GM18498 (cell line): ENCODE data around the gene CLDN14.

ENCODE experiments used
- ATAC-seq: cut with Tn5 transposase; IDR thresholded peaks from one replicate; pipeline ENCODE4 v1.9.1; 2021; ENCODE audit warnings: mild to moderate bottlenecking, moderate library complexity; ENCODE audit not compliant: unreplicated experiment

The CLDN14 gene

GRCh38 chr21:36479415-36480402 lies at the start of gene CLDN14:
Gene CLDN14, minus strand, starts transcription at chr21:36480122. Its CDS starts 18,427 bp downstream, at chr21:36461695.
- no peak for ATAC-seq

- no peak for ATAC-seq
These were observed 48.8 kb upstream of the CLDN14 start for GRCh38 chr21:36528716-36529115.

DNA sequence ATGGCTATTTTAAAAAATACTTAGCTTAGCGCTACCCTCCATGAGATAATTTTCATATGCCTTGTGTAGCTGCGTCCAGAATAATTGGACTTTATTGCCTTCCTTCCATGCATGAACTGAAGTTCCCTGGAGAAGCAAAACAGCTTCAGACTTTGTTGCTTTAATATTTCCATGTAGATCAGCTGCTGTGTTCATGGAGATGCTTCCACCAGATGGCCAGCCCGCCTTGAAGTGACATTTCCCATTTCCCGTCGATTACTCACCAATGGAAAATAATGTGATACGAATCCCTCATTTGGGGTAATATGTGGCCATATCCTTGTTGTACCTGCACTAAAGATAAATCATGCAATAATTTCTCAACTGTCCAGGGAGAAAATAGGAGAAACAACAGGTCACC lies 47.4 kb upstream of the CLDN14 start:
- ATAC-seq, result no peak

GRCh38 chr21:36526104-36526503 lies 46.2 kb upstream of the CLDN14 start:
- ATAC-seq, result no peak

- ATAC-seq, result no peak
These were observed 44.6 kb upstream of the CLDN14 start for GRCh38 chr21:36524477-36524876.

GRCh38 chr21:36522219-36522808 lies 42.4 kb upstream of the CLDN14 start:
- ATAC-seq, result no peak

DNA sequence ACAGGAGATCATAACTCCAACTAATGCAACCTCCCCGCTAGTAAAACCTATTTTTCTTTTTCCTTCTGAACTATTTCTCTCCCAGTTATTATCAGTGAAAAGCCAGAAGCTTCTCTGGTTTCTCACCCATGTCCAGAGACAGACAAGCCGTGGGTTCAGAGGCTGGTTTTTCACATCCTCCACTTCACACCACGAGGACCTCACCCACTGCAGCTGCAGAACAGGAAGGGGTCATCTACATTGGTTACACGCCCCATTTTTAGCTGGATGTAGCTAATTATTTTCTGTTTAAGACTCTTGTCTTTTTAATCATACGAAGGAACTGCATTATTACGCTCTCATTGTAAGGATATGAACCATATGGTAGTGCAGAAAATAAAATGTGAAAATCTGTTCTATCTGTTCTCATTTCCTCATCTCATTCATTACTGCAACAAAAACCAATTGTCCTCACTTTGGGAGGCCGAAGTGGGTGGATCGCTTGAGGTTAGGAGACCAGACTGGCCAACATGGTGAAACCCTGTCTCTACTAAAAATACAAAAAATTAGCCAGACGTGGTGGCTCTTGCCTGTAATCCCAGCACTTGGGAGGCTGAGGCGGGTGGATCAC lies 39.1 kb upstream of the CLDN14 start:
- ATAC-seq, result no peak

DNA sequence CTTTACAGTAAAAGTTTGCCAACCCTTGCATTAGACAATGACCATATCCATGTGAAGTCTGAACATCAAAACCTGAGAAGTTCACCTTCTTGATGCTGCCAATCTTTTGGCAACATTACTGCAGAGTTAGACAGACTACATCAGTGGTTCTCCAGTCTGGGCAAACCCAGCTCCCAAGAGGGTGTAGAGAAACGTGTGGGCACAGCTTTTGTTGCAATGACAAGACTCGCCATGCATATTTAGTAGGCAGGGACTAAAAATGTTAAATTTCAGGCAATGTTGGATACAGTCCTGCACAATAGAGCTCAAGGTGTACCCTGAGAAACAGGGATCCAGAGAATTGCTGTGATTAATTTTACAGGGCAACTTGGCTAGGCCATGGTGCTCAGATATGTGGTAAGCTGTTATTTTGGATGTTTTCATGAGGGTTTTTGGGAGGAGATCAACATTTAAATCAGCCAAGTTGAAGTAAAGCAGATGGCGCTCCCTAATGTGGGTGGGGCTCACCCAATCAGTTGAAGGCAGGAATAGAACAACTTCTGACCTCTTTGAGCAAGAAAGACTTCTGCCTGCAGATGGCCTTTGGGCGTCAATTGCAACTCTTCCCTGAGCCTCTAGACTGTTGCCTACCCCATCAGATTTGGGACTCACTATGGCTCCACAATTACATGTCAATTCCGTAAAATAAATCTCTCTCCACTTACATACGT lies 37.6 kb upstream of the CLDN14 start:
- ATAC-seq, result no peak

- ATAC-seq, result no peak
These were observed 36.4 kb upstream of the CLDN14 start for GRCh38 chr21:36516281-36516680.

DNA sequence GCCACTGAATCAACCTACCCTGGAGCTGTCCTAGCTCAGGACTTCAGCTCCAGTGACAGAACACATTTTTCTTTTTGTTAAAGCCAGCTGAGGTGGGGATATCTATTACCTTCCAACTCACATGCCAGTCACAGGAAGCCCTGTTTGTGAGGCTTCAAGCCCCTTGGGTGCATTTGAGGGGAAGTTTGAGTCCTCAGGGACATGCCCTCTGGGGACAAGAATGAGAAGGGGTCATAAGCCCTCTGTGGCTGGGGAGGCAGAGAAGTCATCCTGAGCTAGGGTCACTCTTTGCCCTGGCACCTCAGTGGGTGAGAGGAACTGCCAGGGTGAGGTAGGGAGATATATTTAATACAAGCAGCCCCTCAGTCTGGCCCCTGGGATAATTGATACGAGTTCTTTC lies 33.5 kb upstream of the CLDN14 start:
- no peak for ATAC-seq

GRCh38 chr21:36512971-36513370 lies 33.0 kb upstream of the CLDN14 start:
- no peak for ATAC-seq

DNA sequence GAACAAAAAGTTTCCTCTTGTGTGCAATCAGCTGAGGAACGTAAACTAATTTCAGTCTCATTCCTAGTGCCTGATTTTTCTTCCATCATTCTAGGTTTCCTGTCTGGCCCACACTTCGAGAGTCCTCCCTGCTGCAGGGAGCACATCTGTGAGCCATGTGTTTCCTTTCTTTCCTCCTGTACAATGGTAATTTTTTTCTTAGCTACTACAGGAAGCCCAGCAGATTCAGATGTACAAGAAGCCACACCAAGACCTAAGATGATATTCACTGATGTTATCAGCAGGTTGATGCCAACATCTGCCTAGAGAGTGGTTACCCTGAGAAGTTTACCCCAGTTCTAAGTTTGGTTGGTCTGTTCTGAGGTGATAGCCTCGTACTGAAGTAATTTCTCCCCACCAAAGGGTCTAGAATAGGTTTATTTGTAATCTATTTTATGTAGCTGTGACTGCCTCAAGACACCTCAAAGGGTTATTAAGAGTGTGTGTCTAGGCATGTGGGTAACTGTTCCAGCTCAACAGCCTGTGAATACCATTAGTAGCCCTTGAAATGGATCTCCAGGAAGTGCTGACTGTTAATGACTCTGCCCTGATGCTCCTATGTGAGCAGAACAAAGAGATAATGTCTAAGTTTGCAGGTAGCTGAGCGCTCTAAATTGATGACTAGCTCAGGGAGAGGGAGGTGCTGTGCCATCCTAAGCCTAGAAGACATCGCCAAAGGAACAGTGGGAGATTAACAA lies 31.7 kb upstream of the CLDN14 start:
- no peak for ATAC-seq

- ATAC-seq, result no peak
These were observed 31.0 kb upstream of the CLDN14 start for GRCh38 chr21:36510911-36511310.

- ATAC-seq, result no peak
These were observed 30.2 kb upstream of the CLDN14 start for GRCh38 chr21:36509973-36510664.

GRCh38 chr21:36508948-36509347 lies 29.0 kb upstream of the CLDN14 start:
- no peak for ATAC-seq

- no peak for ATAC-seq
These were observed 27.6 kb upstream of the CLDN14 start for GRCh38 chr21:36507397-36508018.

- no peak for ATAC-seq
These were observed 26.6 kb upstream of the CLDN14 start for GRCh38 chr21:36506482-36506881.

DNA sequence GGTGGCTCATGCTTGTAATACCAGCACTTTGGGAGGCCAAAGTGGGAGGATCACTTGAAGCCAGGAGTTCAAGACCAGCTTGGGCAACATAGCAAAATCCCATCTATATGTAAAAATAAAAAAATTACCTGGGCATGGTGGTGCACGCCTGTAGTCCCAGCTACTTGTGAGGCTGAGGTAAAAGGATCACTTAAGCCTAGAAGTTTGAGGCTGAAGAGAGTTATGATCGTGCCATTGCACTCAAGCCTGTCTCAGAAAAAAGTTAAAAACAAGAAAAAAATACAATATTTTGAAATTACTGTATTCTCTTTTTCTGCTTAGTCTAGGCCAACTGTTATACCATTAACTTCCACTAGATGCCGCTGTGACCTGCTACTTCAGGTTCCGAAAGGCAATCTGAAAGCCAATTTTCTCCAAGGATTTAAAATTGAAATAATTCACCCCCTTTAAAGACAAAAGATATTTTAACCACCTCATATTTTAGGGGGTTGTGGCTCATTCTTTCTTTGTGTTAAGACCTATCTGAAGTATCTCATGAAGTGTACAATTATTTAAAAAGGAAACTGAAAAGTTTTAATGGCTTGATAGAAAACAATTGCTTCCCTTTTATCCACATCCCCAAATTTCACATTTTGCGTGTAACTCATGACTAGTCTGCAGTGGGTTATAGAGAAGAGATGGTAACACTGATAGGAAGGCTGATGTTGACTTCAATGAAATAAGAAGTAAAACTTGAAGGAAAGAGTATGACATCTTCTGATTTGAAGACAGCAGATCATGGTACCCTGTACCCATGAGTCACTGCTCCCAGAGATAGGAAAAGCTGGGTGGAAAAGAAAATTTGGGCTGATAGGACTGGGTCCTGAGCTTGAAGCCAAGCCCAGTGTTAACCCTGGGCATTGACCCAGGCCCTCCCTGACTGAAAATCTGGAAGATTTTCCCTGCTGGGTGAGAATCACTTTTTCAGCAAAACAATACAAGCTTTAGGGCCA lies 24.4 kb upstream of the CLDN14 start:
- no peak for ATAC-seq
